Karpas-422 (cell line): ENCODE measurements around the gene DEF6. TPM values are rescaled to one million over a fixed set of nuclear protein-coding genes. Genes with fewer than 3 reads are reported as not detected.

Source experiments
- DNase-seq: peaks from one replicate; pipeline ENCODE4 v3.0.0-alpha.2; 2015
- H2AFZ ChIP-seq: fragments of 200-600 bp; sonication (generic); 2 replicates; pipeline ENCODE4 v1.6.1; 2014; ENCODE audit warnings: antibody characterized with exemption, low read length, mixed read lengths
- H3K27ac ChIP-seq: fragments of 200-600 bp; sonication (generic); 2 replicates; pipeline ENCODE4 v1.5.1; 2014; ENCODE audit warnings: mild to moderate bottlenecking, low read length, moderate library complexity
- H3K27me3 ChIP-seq: fragments of 200-600 bp; sonication (generic); 2 replicates; pipeline ENCODE4 v1.6.1; 2014; ENCODE audit warnings: low read length, mixed read lengths
- H3K36me3 ChIP-seq: fragments of 200-600 bp; sonication (generic); 2 replicates; pipeline ENCODE4 v1.6.1; 2014; ENCODE audit warnings: low read length, mixed read lengths; ENCODE audit not compliant: insufficient read depth
- H3K4me1 ChIP-seq: fragments of 200-600 bp; sonication (generic); 2 replicates; pipeline ENCODE4 v1.6.1; 2014; ENCODE audit warnings: mild to moderate bottlenecking, low read length, mixed read lengths
- H3K4me2 ChIP-seq: fragments of 200-600 bp; sonication (generic); 2 replicates; pipeline ENCODE4 v1.6.1; 2014; ENCODE audit warnings: low read length, low read depth, mild to moderate bottlenecking; ENCODE audit not compliant: poor library complexity, severe bottlenecking
- H3K4me3 ChIP-seq: fragments of 200-600 bp; sonication (generic); 2 replicates; pipeline ENCODE4 v1.5.1; 2014; ENCODE audit warnings: mild to moderate bottlenecking, antibody characterized with exemption, low read length, mixed read lengths
- H3K79me2 ChIP-seq: fragments of 200-600 bp; sonication (generic); 2 replicates; pipeline ENCODE4 v1.6.1; 2014; ENCODE audit warnings: mild to moderate bottlenecking, low read length, mixed read lengths
- H3K9ac ChIP-seq: fragments of 200-600 bp; sonication (generic); 2 replicates; pipeline ENCODE4 v1.6.0; 2014; ENCODE audit warnings: low read length
- H3K9me2 ChIP-seq: fragments of 200-600 bp; sonication (generic), shearing (Covaris generic); replicated peaks from 2 replicates; pipeline ENCODE4 v1.6.0; 2014; ENCODE audit warnings: mild to moderate bottlenecking, low read length, moderate library complexity; ENCODE audit not compliant: insufficient read depth
- H3K9me3 ChIP-seq: fragments of 300-700, 200-600 bp; sonication (generic); 2 replicates; pipeline ENCODE4 v1.6.1; 2014; ENCODE audit warnings: low read length, mixed read lengths
- H4K20me1 ChIP-seq: fragments of 200-600 bp; sonication (generic); 2 replicates; pipeline ENCODE4 v1.6.1; 2014; ENCODE audit warnings: mild to moderate bottlenecking, antibody characterized with exemption, low read length, low read depth; ENCODE audit not compliant: insufficient read depth
- total RNA-seq: library from RNA; depleted of rRNA; stranded (reverse); fragments of >200 nt; shearing (Covaris generic); gene quantifications from 2 replicates; pipeline ENCODE4 v1.2.3, GENCODE V29; 2014; ENCODE audit warnings: low replicate concordance

DEF6 gene
- total RNA-seq, 1 experiment from 2014 or later, result 31.3 TPM

DNA sequence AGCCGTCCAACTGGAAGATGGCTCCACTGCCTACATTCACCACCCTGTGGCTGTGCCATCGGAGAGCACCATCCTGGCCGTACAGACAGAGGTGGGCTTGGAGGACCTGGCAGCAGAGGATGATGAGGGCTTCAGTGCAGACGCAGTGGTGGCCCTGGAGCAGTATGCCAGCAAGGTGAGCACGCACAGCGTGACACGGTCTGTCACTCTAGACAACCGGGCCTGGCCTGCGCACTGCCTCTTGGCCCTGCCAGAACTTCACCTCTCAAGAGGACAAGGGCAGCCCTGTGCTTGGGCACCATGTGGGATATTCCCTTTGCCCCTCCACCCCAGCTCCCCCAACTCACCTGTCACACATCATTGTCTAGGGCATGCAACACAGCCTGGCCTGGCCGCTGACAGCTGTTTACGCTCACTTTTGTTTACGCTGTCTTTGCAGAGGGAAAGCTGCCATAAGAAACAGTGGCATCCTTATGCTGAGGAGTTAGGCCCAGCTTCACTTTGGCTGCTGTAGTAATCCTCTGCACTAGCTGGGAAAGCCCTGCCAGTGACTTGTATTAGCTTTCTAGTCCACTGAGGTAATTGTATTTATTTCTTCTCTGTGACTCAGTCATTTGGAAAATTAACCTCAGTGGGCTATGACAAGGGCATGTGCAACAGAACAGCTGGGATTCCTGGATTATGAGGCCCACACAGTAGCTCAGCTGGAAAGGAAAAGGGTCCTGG lies 9.8 kb upstream of the DEF6 start:
- Histone ChIP-seq H3K9me2 (no peaks in the 10 kb centered on the region), H3K36me3 (peaks cover 6% of the 10 kb centered on the region; the same call in 1 of the 2 replicates), H3K9me3 (no peaks in the 10 kb centered on the region), H3K4me1 (peaks cover 11% of the 10 kb centered on the region), H3K4me2 (no peak overlapping the region), H3K27me3 (no peaks in the 10 kb centered on the region), H3K9ac (no peak overlapping the region), H3K27ac (no peak overlapping the region), H3K4me3 (no peak overlapping the region), H4K20me1 (no peaks in the 10 kb centered on the region), H2AFZ (no peak overlapping the region), H3K79me2 (no peaks in the 10 kb centered on the region)
- no peak for DNase-seq

DNA sequence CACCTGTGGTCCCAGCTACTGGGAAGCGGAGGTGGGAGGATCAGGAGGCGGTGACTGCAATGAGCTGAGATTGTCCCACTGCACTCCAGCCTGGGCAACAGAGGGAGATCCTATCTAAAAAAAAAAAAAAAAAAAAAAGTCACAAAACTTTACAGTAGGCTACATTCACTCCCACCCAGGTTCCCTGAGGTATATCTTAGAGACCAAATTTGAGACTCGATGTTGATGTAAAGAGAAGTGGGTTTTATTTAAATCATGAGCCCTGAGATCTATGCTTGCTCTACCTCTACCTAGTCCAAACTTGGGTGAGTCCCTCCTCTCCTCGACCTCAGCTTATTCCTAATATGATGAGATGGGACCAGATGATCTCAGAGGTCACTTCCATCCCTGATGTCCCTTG lies 8.8 kb upstream of the DEF6 start:
- H3K4me2 ChIP-seq, result no peak overlapping the region
- no peak for DNase-seq
- no peaks in the 10 kb centered on the region for H3K9me2 ChIP-seq
- no peaks in the 10 kb centered on the region for H3K9me3 ChIP-seq
- no peak overlapping the region for H3K27ac ChIP-seq
- H3K9ac ChIP-seq, result no peak overlapping the region
- no peaks in the 10 kb centered on the region for H3K79me2 ChIP-seq
- H3K4me3 ChIP-seq, result no peak overlapping the region
- no peak overlapping the region for H2AFZ ChIP-seq
- H3K36me3 ChIP-seq, result peaks cover 6% of the 10 kb centered on the region; the same call in 1 of the 2 replicates
- H3K4me1 ChIP-seq, result peaks cover 12% of the 10 kb centered on the region
- H4K20me1 ChIP-seq, result no peaks in the 10 kb centered on the region
- H3K27me3 ChIP-seq, result no peaks in the 10 kb centered on the region

- H3K36me3 ChIP-seq, result peaks cover 14% of the 10 kb centered on the region; the same call in 1 of the 2 replicates
- H3K4me3 ChIP-seq, result no peak overlapping the region
- no peaks in the 10 kb centered on the region for H3K9me2 ChIP-seq
- H3K27ac ChIP-seq, result no peak overlapping the region
- H2AFZ ChIP-seq, result no peak overlapping the region
- H3K9me3 ChIP-seq, result no peaks in the 10 kb centered on the region
- no peak for DNase-seq
- no peaks in the 10 kb centered on the region for H3K79me2 ChIP-seq
- H4K20me1 ChIP-seq, result no peaks in the 10 kb centered on the region
- peaks cover 12% of the 10 kb centered on the region for H3K4me1 ChIP-seq
- no peak overlapping the region for H3K9ac ChIP-seq
- H3K4me2 ChIP-seq, result no peak overlapping the region
- no peaks in the 10 kb centered on the region for H3K27me3 ChIP-seq
Measured at GRCh38 chr6:35291491-35291890, 6.1 kb upstream of the DEF6 start.

GRCh38 chr6:35292494-35292893 lies 5.1 kb upstream of the DEF6 start:
- no peak for DNase-seq
- Histone ChIP-seq H3K27me3 (no peaks in the 10 kb centered on the region), H3K36me3 (peaks cover 14% of the 10 kb centered on the region; the same call in 1 of the 2 replicates)

DNA sequence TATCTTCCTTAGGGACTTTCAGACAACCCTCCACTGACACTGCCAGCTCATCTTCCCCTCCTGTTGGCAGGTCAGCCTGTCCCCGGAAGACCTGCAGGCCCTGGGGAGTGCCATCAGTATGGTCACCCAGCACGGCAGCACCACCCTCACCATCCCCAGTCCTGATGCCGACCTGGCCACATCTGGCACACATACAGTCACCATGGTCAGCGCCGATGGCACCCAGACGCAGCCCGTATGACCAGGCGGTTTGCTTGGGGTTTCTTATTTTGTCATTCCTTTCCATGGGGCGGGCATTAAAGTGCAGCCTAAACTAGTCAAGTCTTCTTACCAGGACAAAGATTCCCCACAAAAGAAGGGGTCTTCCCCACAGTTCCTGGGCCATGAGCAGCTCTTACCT lies 3.9 kb upstream of the DEF6 start:
- Histone ChIP-seq H3K36me3 (peaks cover 14% of the 10 kb centered on the region; the same call in 1 of the 2 replicates), H3K9me3 (no peaks in the 10 kb centered on the region), H3K4me2 (no peak overlapping the region), H3K79me2 (peaks cover 10% of the 10 kb centered on the region), H3K4me3 (no peak overlapping the region), H3K27ac (no peak overlapping the region), H2AFZ (no peak overlapping the region), H3K4me1 (peaks cover 25% of the 10 kb centered on the region), H3K9ac (no peak overlapping the region), H3K27me3 (no peaks in the 10 kb centered on the region), H4K20me1 (no peaks in the 10 kb centered on the region), H3K9me2 (no peaks in the 10 kb centered on the region)
- no peak for DNase-seq

More at GRCh38 chr6:35292494-35292893, 5.1 kb upstream of the DEF6 start:
- H3K4me1 ChIP-seq, result peaks cover 19% of the 10 kb centered on the region
- H3K9me2 ChIP-seq, result no peaks in the 10 kb centered on the region
- no peaks in the 10 kb centered on the region for H3K79me2 ChIP-seq
- no peak overlapping the region for H3K4me3 ChIP-seq
- no peak overlapping the region for H2AFZ ChIP-seq
- H3K9ac ChIP-seq, result no peak overlapping the region
- H3K4me2 ChIP-seq, result peak overlapping the region; percentile 23
- H3K27ac ChIP-seq, result no peak overlapping the region
- H3K9me3 ChIP-seq, result no peaks in the 10 kb centered on the region
- H4K20me1 ChIP-seq, result no peaks in the 10 kb centered on the region

GRCh38 chr6:35294308-35294945 lies 3.2 kb upstream of the DEF6 start:
- H3K9ac ChIP-seq, result no peak overlapping the region
- H3K27me3 ChIP-seq, result no peaks in the 10 kb centered on the region
- H3K9me3 ChIP-seq, result no peaks in the 10 kb centered on the region
- H3K9me2 ChIP-seq, result no peaks in the 10 kb centered on the region
- peaks cover 18% of the 10 kb centered on the region for H3K79me2 ChIP-seq
- H3K4me3 ChIP-seq, result no peak overlapping the region
- DNase-seq, result peak; percentile 81
- peaks cover 32% of the 10 kb centered on the region for H3K4me1 ChIP-seq
- no peak overlapping the region for H3K4me2 ChIP-seq
- H2AFZ ChIP-seq, result no peak overlapping the region
- H4K20me1 ChIP-seq, result no peaks in the 10 kb centered on the region
- H3K36me3 ChIP-seq, result peaks cover 14% of the 10 kb centered on the region; the same call in 1 of the 2 replicates
- no peak overlapping the region for H3K27ac ChIP-seq

DNA sequence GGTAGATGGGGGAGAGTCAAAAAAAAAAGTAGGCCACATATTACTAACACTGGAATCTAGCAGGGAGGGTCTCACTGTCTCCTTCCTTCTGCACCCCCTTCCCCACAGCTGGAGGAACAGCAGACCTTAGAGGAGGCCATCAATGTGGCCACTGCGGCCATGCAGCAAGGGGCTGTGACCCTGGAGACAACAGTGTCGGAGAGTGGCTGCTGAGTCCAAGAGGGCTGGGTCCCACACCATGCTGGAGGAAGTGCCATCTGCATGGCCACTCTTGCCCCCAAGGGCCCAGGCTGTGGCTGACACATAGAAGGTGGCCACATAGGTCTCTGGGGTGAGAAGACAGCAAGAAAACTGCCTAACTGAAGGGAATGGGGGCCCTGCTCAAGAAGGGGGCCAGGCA lies 2.6 kb upstream of the DEF6 start:
- H4K20me1 ChIP-seq, result no peaks in the 10 kb centered on the region
- no peaks in the 10 kb centered on the region for H3K9me3 ChIP-seq
- H3K36me3 ChIP-seq, result peaks cover 14% of the 10 kb centered on the region; the same call in 1 of the 2 replicates
- peaks cover 38% of the 10 kb centered on the region for H3K4me1 ChIP-seq
- no peak for DNase-seq
- no peak overlapping the region for H2AFZ ChIP-seq
- no peak overlapping the region for H3K4me2 ChIP-seq
- no peaks in the 10 kb centered on the region for H3K27me3 ChIP-seq
- H3K79me2 ChIP-seq, result peaks cover 24% of the 10 kb centered on the region
- H3K4me3 ChIP-seq, result no peak overlapping the region
- H3K9ac ChIP-seq, result no peak overlapping the region
- H3K9me2 ChIP-seq, result no peaks in the 10 kb centered on the region
- no peak overlapping the region for H3K27ac ChIP-seq

GRCh38 chr6:35295521-35296315 lies 1.9 kb upstream of the DEF6 start:
- no peak for DNase-seq
- Histone ChIP-seq H2AFZ (no peak overlapping the region), H3K9me2 (no peaks in the 10 kb centered on the region), H3K4me2 (no peak overlapping the region), H3K79me2 (peaks cover 30% of the 10 kb centered on the region), H3K9ac (no peak overlapping the region), H3K27me3 (no peaks in the 10 kb centered on the region), H3K9me3 (no peaks in the 10 kb centered on the region), H3K4me3 (no peak overlapping the region), H3K4me1 (peaks cover 45% of the 10 kb centered on the region), H3K27ac (no peak overlapping the region), H4K20me1 (no peaks in the 10 kb centered on the region), H3K36me3 (peaks cover 14% of the 10 kb centered on the region; the same call in 1 of the 2 replicates)
